ENCODE measurements around the gene PLEKHA1.

GRCh38 chr10:122336332-122336731 lies 38.2 kb upstream of the PLEKHA1 start:
- TF ChIP-seq, protein P1, sequence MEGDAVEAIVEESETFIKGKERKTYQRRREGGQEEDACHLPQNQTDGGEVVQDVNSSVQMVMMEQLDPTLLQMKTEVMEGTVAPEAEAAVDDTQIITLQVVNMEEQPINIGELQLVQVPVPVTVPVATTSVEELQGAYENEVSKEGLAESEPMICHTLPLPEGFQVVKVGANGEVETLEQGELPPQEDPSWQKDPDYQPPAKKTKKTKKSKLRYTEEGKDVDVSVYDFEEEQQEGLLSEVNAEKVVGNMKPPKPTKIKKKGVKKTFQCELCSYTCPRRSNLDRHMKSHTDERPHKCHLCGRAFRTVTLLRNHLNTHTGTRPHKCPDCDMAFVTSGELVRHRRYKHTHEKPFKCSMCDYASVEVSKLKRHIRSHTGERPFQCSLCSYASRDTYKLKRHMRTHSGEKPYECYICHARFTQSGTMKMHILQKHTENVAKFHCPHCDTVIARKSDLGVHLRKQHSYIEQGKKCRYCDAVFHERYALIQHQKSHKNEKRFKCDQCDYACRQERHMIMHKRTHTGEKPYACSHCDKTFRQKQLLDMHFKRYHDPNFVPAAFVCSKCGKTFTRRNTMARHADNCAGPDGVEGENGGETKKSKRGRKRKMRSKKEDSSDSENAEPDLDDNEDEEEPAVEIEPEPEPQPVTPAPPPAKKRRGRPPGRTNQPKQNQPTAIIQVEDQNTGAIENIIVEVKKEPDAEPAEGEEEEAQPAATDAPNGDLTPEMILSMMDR (IDR thresholded peaks at IDR 0.05; ENCODE audit: low read depth, low read length): no peak
- no peak for TF ChIP-seq EZH2phosphoT487 (IDR thresholded peaks at IDR 0.05; ENCODE audit: low read depth)
